SK-N-SH (cell line): ENCODE results near the gene NRBP1. TPM values are rescaled to one million over a fixed set of nuclear protein-coding genes. Genes with fewer than 3 reads are reported as not detected.

Source experiments
- CTCF ChIA-PET: fragments of 300-600, 350-600 bp; formaldehyde crosslinking; extraction: SDS; loops from one replicate; lab custom pipeline; 2021; lab: Yijun Ruan, JAX
- POLR2A ChIA-PET: fragments of 350-600 bp; sonication (Branson Sonifier 250); formaldehyde crosslinking; extraction: SDS; loops from one replicate; lab custom pipeline; 2020; ENCODE audit warnings: antibody characterized with exemption, inconsistent platforms; lab: Yijun Ruan, JAX
- DNase-seq: peaks from one replicate; pipeline ENCODE4 v3.0.0; 2012
- H2AFZ ChIP-seq: fragments of 200-600 bp; sonication (generic); 2 replicates; pipeline ENCODE4 v1.8.1; 2016; ENCODE audit warnings: antibody characterized with exemption, mild to moderate bottlenecking, low read depth
- H3F3A ChIP-seq: fragments of 200-600 bp; sonication (generic); replicated peaks from 2 replicates; pipeline ENCODE3; 2016; ENCODE audit warnings: antibody characterized with exemption, mild to moderate bottlenecking; ENCODE audit not compliant: insufficient read depth
- H3K27ac ChIP-seq, 2 experiments: fragments of 200-500 bp in 1 of 2; fragments of 200-600 bp in 1 of 2; sonication (Bioruptor generic) in 1 of 2; sonication (generic), shearing (Covaris generic) in 1 of 2; 2 replicates each; pipeline versions ENCODE4 v1.5.1 to v1.6.1; 2014 to 2016; ENCODE audit warnings: low read depth in 2 of 2, inconsistent platforms in 1 of 2, low read length in 1 of 2, mild to moderate bottlenecking in 1 of 2, mixed read lengths in 1 of 2
- H3K27me3 ChIP-seq: fragments of 200-600 bp; sonication (generic), shearing (Covaris generic); 2 replicates; pipeline ENCODE4 v1.6.1; 2016; ENCODE audit warnings: mixed run types; ENCODE audit not compliant: insufficient read depth
- H3K36me3 ChIP-seq, 2 experiments: fragments of 200-500 bp in 1 of 2; fragments of 200-600 bp in 1 of 2; sonication (Bioruptor generic) in 1 of 2; sonication (generic) in 1 of 2; replicated peaks in 1 of 2; 2 replicates each; pipeline versions ENCODE3 to v1.5.1; 2014 to 2016; ENCODE audit warnings: low read length in 1 of 2, mild to moderate bottlenecking in 1 of 2; ENCODE audit not compliant: insufficient read depth in 2 of 2, control insufficient read depth in 1 of 2
- H3K4me1 ChIP-seq, 2 experiments: fragments of 200-500 bp in 1 of 2; fragments of 200-600 bp in 1 of 2; sonication (Bioruptor generic) in 1 of 2; sonication (generic), shearing (Covaris generic) in 1 of 2; 2 replicates each; pipeline versions ENCODE4 v1.5.1 to v1.6.1; 2014 to 2016; ENCODE audit warnings: low read depth in 1 of 2, low read length in 1 of 2, mixed run types in 1 of 2; ENCODE audit not compliant: insufficient read depth in 2 of 2, control insufficient read depth in 1 of 2
- H3K4me2 ChIP-seq: fragments of 200-600 bp; sonication (generic), shearing (Covaris generic); 2 replicates; pipeline ENCODE4 v1.6.1; 2017; ENCODE audit warnings: mixed run types
- H3K4me3 ChIP-seq, 2 experiments: fragments of 200-500 bp in 1 of 2; fragments of 200-600 bp in 1 of 2; sonication (Bioruptor generic) in 1 of 2; sonication (generic), shearing (Covaris generic) in 1 of 2; 2 replicates each; pipeline versions ENCODE4 v1.5.1 to v1.8.1; 2014 to 2016; ENCODE audit warnings: low read depth in 2 of 2, inconsistent platforms in 1 of 2, low read length in 1 of 2, mild to moderate bottlenecking in 1 of 2, mixed read lengths in 1 of 2, moderate library complexity in 1 of 2
- H3K79me2 ChIP-seq: fragments of 200-600 bp; sonication (generic); 2 replicates; pipeline ENCODE4 v1.8.1; 2017; ENCODE audit warnings: mild to moderate bottlenecking; ENCODE audit not compliant: insufficient read depth
- H3K9ac ChIP-seq: fragments of 200-600 bp; sonication (generic); 2 replicates; pipeline ENCODE4 v1.6.1; 2017; ENCODE audit warnings: mixed run types
- H3K9me2 ChIP-seq: fragments of 200-600 bp; sonication (generic); 2 replicates; pipeline ENCODE4 v1.6.1; 2017; ENCODE audit warnings: mixed run types
- H3K9me3 ChIP-seq: fragments of 200-600 bp; sonication (generic); 2 replicates; pipeline ENCODE4 v1.6.1; 2017; ENCODE audit warnings: mixed run types, mild to moderate bottlenecking, moderate library complexity
- H4K20me1 ChIP-seq: fragments of 200-600 bp; sonication (generic); 2 replicates; pipeline ENCODE4 v1.6.1; 2017; ENCODE audit warnings: mild to moderate bottlenecking, mixed run types; ENCODE audit not compliant: insufficient read depth
- CTCF ChIP-seq: fragments of 200-600 bp; sonication (generic); IDR thresholded peaks from 2 replicates; pipeline ENCODE4 v1.6.1; 2017; ENCODE audit warnings: antibody characterized with exemption, mild to moderate bottlenecking, moderate library complexity
- ELF1 ChIP-seq: IDR thresholded peaks from 2 replicates; pipeline ENCODE4 v1.4.0; 2012
- FOXM1 ChIP-seq: IDR thresholded peaks from 2 replicates; pipeline ENCODE4 v1.4.0; 2012; ENCODE audit warnings: low read depth, mild to moderate bottlenecking
- GABPA ChIP-seq: IDR thresholded peaks from 2 replicates; pipeline ENCODE4 v1.4.0; 2012; ENCODE audit warnings: low read depth, mild to moderate bottlenecking
- JUND ChIP-seq: IDR thresholded peaks from 2 replicates; pipeline ENCODE4 v1.4.0; 2012
- MAX ChIP-seq: IDR thresholded peaks from 2 replicates; pipeline ENCODE4 v1.4.0; 2012; ENCODE audit warnings: low read depth
- MEF2A ChIP-seq: IDR thresholded peaks from 2 replicates; pipeline ENCODE4 v1.4.0; 2012; ENCODE audit warnings: low read depth, borderline replicate concordance
- MXI1 ChIP-seq: IDR thresholded peaks from 2 replicates; pipeline ENCODE4 v1.6.1; 2012; ENCODE audit warnings: mild to moderate bottlenecking, low read depth, low read length, improper control_type of control experiment
- POLR2AphosphoS5 ChIP-seq: IDR thresholded peaks from 2 replicates; pipeline ENCODE4 v1.6.1; 2012; ENCODE audit warnings: low read depth, low read length
- RAD21 ChIP-seq: IDR thresholded peaks from 2 replicates; pipeline ENCODE4 v1.6.1; 2012; ENCODE audit warnings: mild to moderate bottlenecking, low read length
- RCOR1 ChIP-seq: fragments of 150-350 bp; IDR thresholded peaks from 2 replicates; pipeline ENCODE4 v1.6.1; 2017; ENCODE audit warnings: antibody characterized with exemption, low read length
- REST ChIP-seq: IDR thresholded peaks from 2 replicates; pipeline ENCODE4 v1.6.1; 2012; ENCODE audit warnings: mild to moderate bottlenecking, low read depth, low read length, moderate library complexity
- RFX5 ChIP-seq: IDR thresholded peaks from 2 replicates; pipeline ENCODE4 v1.6.1; 2012; ENCODE audit warnings: mild to moderate bottlenecking, improper control_type of control experiment, low read length
- RXRA ChIP-seq: IDR thresholded peaks from 2 replicates; pipeline ENCODE4 v1.4.0; 2012; ENCODE audit warnings: low read depth, mild to moderate bottlenecking, borderline replicate concordance
- SIN3A ChIP-seq: IDR thresholded peaks from 2 replicates; pipeline ENCODE4 v1.6.1; 2012; ENCODE audit warnings: low read depth, mild to moderate bottlenecking, low read length, moderate library complexity, borderline replicate concordance
- TAF1 ChIP-seq: IDR thresholded peaks from 2 replicates; pipeline ENCODE4 v1.6.1; 2012; ENCODE audit warnings: low read depth, mild to moderate bottlenecking, low read length, moderate library complexity, borderline replicate concordance
- TCF12 ChIP-seq: IDR thresholded peaks from 2 replicates; pipeline ENCODE4 v1.4.0; 2012
- USF2 ChIP-seq: fragments of 150-350 bp; IDR thresholded peaks from 2 replicates; pipeline ENCODE4 v1.6.1; 2017; ENCODE audit warnings: antibody characterized with exemption, low read length, low read depth, borderline replicate concordance
- YY1 ChIP-seq: IDR thresholded peaks from 2 replicates; pipeline ENCODE4 v1.4.0; 2012; ENCODE audit warnings: low read depth, mild to moderate bottlenecking
- ZBTB33 ChIP-seq: IDR thresholded peaks from 2 replicates; pipeline ENCODE4 v1.4.0; 2012; ENCODE audit warnings: low read depth, borderline replicate concordance
- WGBS: methylation state at CpG from one replicate; pipeline ENCODE4 v1.1.6; 2017; ENCODE audit warnings: low lambda C conversion rate; 5-methylcytosine and 5-hydroxymethylcytosine counted together
- polyA plus RNA-seq, 3 experiments: library from polyadenylated mRNA; depleted of rRNA; stranded (reverse); fragments of >200 nt; gene quantifications; 2 replicates each; pipeline ENCODE4 v1.2.3, GENCODE V29; 2012

NRBP1 gene
- polyA plus RNA-seq, 1 of the 3 experiments (the other 2 are of a cell fraction), result 182 TPM

GRCh38 chr2:27408601-27409320 is 19.7 kb upstream of the NRBP1 start (continued):
- peak; percentile 80 for TF ChIP-seq MAX
- TF ChIP-seq, all 33 proteins: peak for 2

- Histone ChIP-seq H3K36me3 (peaks cover 0 to 4% of the 10 kb centered on the region in 2 experiments), H3F3A (peaks cover 15% of the 10 kb centered on the region), H3K9me3 (no peaks in the 10 kb centered on the region), H4K20me1 (peaks cover 38% of the 10 kb centered on the region), H3K9ac (peak within 1 kb of the TSS; percentile 94), H3K4me3 (peak within 1 kb of the TSS; percentile 78 to 98), H2AFZ (peak within 1 kb of the TSS; percentile 95), H3K4me1 (peaks cover 0 to 6% of the 10 kb centered on the region in 2 experiments; a peak in 2 of 4 replicates), H3K79me2 (peaks cover 49% of the 10 kb centered on the region), H3K27me3 (no peaks in the 10 kb centered on the region), H3K4me2 (peak within 1 kb of the TSS; percentile 80), H3K9me2 (no peaks in the 10 kb centered on the region), H3K27ac (peak within 1 kb of the TSS; percentile 82 to 90)
- ChIA-PET POLR2A (interaction anchor here (0.6 to 2.5 kb wide), 22 partner anchors 9 to 274 kb away, joined by 3 to 66 read pairs (median 4); partner anchors contain the start of genes CCDC121, FNDC4, GPN1 and GTF3C2), CTCF (interaction anchor here (0.6 to 5.3 kb wide), 26 partner anchors 9 to 1593 kb away, joined by 3 to 94 read pairs (median 4); partner anchors contain the start of genes NRBP1, SLC4A1AP, SNX17 and SUPT7L)
- WGBS, result 2% methylated on average over 16 of the region's 82 CpGs
- DNase-seq, result peak; percentile 99
- TF ChIP-seq JUND (no peak), MAX (peak; percentile 95), USF2 (no peak), FOXM1 (no peak), TAF1 (peak; percentile 98), RXRA (no peak), RAD21 (no peak), REST (no peak; the same call in none of the 2 replicates), ZBTB33 (peak; percentile 97), SIN3A (peak; percentile 89), POLR2AphosphoS5 (peak; percentile 99), MXI1 (peak; percentile 84), RFX5 (peak; percentile 57; the same call in 1 of the 2 replicates), YY1 (no peak; the same call in 1 of the 2 replicates), GABPA (peak; percentile 90), RCOR1 (no peak; the same call in 1 of the 2 replicates), TCF12 (peak; percentile 39; the same call in 1 of the 2 replicates), CTCF (no peak), ELF1 (peak; percentile 77; the same call in 1 of the 2 replicates), MEF2A (no peak)
Measured at GRCh38 chr2:27409321-27410073, 18.9 kb upstream of the NRBP1 start, which contains the start of gene PPM1G. PPM1G (minus strand) TSS chr2:27409591; CDS start chr2:27409422, 169 bp downstream.
